Mucosa of rectum (tissue), 2 donors: ENCODE data around the gene KCNT2.
"Not testable (repeated sequence)": the region's sequence is repeated elsewhere in the genome, so short reads cannot be mapped to it uniquely, and the experiment has no call there.

Experiments
- H3K27ac ChIP-seq, 2 donors: one replicate each; pipeline ENCODE4 v1.7.0; 2013; ENCODE audit warnings: inconsistent platforms in 2 of 2, low read depth in 2 of 2, low read length in 2 of 2
- H3K27me3 ChIP-seq, 2 donors: one replicate each; pipeline ENCODE4 v1.7.0; 2013; ENCODE audit warnings: low read length in 2 of 2; ENCODE audit not compliant: control insufficient read depth in 2 of 2, insufficient read depth in 2 of 2
- H3K36me3 ChIP-seq, 2 donors: one replicate each; pipeline ENCODE4 v1.7.0; 2013; ENCODE audit warnings: low read length in 2 of 2; ENCODE audit not compliant: control insufficient read depth in 2 of 2, insufficient read depth in 2 of 2
- H3K4me1 ChIP-seq, 2 donors: one replicate each; pipeline ENCODE4 v1.7.0; 2013; ENCODE audit warnings: low read length in 2 of 2, mild to moderate bottlenecking in 1 of 2; ENCODE audit not compliant: control insufficient read depth in 2 of 2, insufficient read depth in 2 of 2
- H3K4me3 ChIP-seq, 2 donors: one replicate each; pipeline ENCODE4 v1.7.0; 2013; ENCODE audit warnings: low read length in 2 of 2
- H3K9ac ChIP-seq, 2 donors: one replicate each; pipeline ENCODE4 v1.7.0; 2013; ENCODE audit warnings: low read length in 2 of 2, low read depth in 1 of 2, mild to moderate bottlenecking in 1 of 2
- H3K9me3 ChIP-seq, 2 donors: one replicate each; pipeline ENCODE4 v1.7.0; 2013; ENCODE audit warnings: low read length in 2 of 2; ENCODE audit not compliant: control insufficient read depth in 2 of 2
- donor health status: healthy.
- donor health status: Normal muscosa, but diverticular disease.

The KCNT2 gene

DNA sequence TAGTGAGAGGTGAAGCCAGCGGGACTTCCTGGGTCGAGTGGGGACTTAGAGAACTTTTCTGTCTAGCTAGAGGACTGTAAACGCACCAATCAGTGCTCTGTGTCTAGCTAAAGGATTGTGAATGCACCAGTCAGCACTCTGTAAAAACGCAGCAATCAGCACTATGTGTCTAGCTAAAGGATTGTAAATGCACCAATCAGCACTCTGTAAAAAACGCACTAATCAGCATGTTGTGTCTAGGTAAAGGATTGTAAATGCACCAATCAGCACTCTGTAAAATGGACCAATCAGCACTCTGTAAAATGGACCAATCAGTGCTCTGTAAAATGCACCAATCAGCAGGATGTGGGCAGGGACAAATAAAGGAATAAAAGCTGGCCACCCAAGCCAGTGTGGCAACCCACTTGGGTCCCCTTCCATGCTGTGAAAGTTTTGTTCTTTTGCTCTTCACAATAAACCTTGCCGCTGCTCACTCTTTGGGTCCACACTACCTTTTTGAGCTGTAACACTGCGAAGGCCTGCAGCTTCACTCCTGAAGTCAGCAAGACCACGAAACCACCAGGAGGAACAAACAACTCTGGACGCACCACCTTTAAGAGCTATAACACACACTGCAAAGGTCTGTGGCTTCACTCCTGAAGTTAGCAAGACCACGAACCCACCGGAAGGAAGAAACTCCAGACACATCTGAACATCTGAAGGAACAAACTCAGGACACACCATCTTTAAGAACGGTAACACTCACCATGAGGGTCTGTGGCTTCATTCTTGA is 85.5 kb downstream of the KCNT2 start:
- H3K27me3 ChIP-seq, H3K4me3 ChIP-seq, H3K27ac ChIP-seq, H3K4me1 ChIP-seq, H3K36me3 ChIP-seq, H3K9me3 ChIP-seq, H3K9ac ChIP-seq: not testable (repeated sequence)

DNA sequence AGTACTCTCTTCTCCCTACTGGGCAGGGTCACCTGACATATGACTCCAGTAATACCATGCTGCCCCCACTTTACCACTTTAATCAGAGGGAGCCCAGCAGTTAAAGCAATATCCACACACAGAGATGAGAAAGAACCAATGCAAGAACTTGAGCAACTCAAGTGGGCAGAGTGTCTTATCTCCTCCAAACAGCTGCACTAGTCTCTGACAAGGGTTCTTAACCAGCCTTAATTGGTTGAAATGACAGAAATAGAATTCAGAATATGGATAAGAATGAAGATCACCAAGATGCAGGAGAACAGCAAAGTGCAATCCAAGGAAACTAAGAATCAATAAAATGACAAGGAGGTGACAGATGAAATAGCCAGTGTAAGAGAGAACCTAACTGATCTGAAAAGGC is 91.0 kb downstream of the KCNT2 start:
- H3K9me3 ChIP-seq: no peaks in the 10 kb centered on the region
- no peaks in the 10 kb centered on the region for H3K4me1 ChIP-seq
- no peaks in the 10 kb centered on the region for H3K36me3 ChIP-seq
- no peak overlapping the region for H3K9ac ChIP-seq
- no peak overlapping the region for H3K4me3 ChIP-seq
- no peak overlapping the region for H3K27ac ChIP-seq
- H3K27me3 ChIP-seq: no peaks in the 10 kb centered on the region

DNA sequence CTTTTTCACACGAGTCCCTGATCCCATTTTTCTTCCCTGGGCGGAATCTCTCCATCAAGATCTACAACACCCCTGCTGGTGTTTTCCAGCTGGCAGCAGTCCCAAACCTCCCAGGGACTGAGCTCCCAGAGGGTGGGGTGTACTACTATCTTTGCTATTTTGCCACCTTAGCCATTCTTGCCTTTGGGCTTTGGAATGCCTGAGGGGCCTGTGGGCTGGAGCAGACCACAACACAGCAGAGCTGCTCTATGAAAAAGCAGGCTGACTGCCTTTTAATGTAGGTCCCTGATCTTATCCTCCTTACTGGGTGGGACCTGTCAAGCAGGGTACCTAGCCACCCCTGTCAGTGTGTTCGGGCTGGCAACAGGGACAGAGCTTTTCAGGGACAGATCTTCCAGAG is 91.9 kb downstream of the KCNT2 start:
- Histone ChIP-seq H3K9ac (no peak overlapping the region), H3K4me1 (no peaks in the 10 kb centered on the region), H3K9me3 (no peaks in the 10 kb centered on the region), H3K36me3 (no peaks in the 10 kb centered on the region), H3K27ac (no peak overlapping the region), H3K4me3 (no peak overlapping the region), H3K27me3 (no peaks in the 10 kb centered on the region)

DNA sequence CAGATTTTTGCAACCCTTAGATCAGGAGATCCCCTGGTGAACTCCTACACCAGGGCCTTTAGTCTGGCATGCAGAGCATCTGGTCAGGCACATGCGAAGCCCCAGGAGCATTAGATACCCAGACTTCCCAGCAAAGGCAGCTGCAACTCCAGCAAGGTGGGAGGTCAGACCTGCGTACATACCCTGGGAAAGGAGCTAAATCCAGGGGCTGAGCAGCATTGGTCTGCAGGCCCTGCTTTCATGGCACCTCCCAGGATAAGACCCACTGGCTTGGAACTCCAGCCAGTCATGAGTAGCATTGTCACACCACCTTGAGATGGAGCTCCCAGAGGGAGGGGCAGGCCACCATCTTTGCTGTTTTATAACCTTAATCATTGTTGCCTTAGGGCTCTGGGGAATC is 92.3 kb downstream of the KCNT2 start:
- Histone ChIP-seq H3K4me1 (no peaks in the 10 kb centered on the region), H3K4me3 (no peak overlapping the region), H3K9ac (no peak overlapping the region), H3K9me3 (no peaks in the 10 kb centered on the region), H3K27me3 (no peaks in the 10 kb centered on the region), H3K27ac (no peak overlapping the region), H3K36me3 (no peaks in the 10 kb centered on the region)

DNA sequence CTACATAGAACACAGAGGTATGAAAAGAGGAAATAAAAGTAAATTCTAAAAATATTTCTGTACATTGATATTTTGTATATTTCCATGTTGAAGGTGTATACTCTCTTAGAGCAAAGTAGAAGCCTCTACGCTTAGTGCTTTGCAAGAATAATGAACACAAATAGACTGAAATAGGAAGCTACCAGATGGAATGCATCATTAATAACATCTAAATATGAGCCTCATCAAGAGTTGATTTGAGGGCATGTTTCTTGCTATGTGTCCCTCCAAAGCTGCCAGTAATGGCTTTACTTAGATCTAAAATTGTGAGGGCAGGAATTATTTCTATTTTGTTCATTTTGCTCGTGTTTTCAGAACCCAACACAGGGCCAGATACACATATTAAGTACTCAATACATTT is 94.4 kb downstream of the KCNT2 start:
- H3K36me3 ChIP-seq: no peaks in the 10 kb centered on the region

DNA sequence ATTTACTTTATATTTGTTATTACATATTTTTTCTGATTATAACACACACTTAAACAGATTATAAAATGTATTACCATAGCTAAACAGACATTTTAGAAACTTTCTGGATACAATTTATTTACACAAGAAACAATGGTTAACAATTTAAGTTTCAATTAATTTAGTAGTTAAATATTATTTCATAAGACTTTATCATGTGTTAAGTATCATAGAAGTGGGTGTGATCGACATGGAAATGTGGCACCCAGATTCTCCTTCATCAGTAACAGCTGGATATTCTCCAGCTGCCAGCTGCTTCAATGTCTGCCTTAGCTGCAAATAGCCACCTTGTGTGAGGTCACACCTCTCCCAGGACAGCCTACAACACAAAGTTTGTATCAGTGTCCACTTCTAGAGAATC is 97.8 kb downstream of the KCNT2 start:
- H3K36me3 ChIP-seq: no peaks in the 10 kb centered on the region
- no peak overlapping the region for H3K9ac ChIP-seq
- H3K27ac ChIP-seq: no peak overlapping the region
- H3K4me1 ChIP-seq: no peaks in the 10 kb centered on the region
- H3K9me3 ChIP-seq: no peaks in the 10 kb centered on the region
- H3K4me3 ChIP-seq: no peak overlapping the region
- H3K27me3 ChIP-seq: no peaks in the 10 kb centered on the region

More for the DNA sequence above, 94.4 kb downstream of the KCNT2 start:
- Histone ChIP-seq H3K9me3 (no peaks in the 10 kb centered on the region), H3K4me3 (no peak overlapping the region), H3K4me1 (no peaks in the 10 kb centered on the region), H3K9ac (no peak overlapping the region), H3K27me3 (no peaks in the 10 kb centered on the region), H3K27ac (no peak overlapping the region)

DNA sequence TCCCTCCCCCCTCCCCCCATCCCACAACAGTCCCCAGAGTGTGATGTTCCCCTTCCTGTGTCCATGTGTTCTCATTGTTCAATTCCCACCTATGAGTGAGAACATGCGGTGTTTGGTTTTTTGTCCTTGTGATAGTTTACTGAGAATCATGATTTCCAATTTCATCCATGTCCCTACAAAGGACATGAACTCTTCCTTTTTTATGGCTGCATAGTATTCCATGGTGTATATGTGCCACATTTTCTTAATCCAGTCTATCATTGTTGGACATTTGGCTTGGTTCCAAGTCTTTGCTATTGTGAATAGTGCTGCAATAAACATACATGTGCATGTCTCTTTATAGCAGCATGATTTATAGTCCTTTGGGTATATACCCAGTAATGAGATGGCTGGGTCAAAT is 104.0 kb downstream of the KCNT2 start:
- H3K27ac ChIP-seq: not testable (repeated sequence)

DNA sequence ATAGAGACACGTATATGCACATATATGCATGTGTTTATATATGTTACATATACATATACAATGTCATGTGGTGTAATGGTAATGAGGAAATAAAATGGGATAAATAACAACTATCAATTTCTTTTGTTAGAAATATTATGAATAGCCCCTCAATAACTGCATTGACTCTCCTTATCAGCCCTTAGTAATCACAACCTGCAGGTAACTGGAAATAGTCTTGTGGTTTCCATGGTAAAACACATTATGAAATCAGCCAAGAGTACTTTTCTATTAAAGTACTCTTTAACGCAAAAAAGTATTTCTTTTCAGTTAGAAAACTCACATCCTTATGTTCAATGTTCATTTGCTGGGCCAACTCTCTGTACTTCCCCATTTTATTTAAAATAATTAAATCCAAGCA is 105.8 kb downstream of the KCNT2 start:
- Histone ChIP-seq H3K9me3 (no peaks in the 10 kb centered on the region), H3K4me1 (no peaks in the 10 kb centered on the region), H3K27me3 (no peaks in the 10 kb centered on the region), H3K27ac (no peak overlapping the region), H3K9ac (no peak overlapping the region), H3K4me3 (no peak overlapping the region), H3K36me3 (no peaks in the 10 kb centered on the region)

More for the DNA sequence above, 104.0 kb downstream of the KCNT2 start:
- H3K4me1 ChIP-seq, H3K36me3 ChIP-seq, H3K9ac ChIP-seq, H3K9me3 ChIP-seq, H3K4me3 ChIP-seq, H3K27me3 ChIP-seq: not testable (repeated sequence)

DNA sequence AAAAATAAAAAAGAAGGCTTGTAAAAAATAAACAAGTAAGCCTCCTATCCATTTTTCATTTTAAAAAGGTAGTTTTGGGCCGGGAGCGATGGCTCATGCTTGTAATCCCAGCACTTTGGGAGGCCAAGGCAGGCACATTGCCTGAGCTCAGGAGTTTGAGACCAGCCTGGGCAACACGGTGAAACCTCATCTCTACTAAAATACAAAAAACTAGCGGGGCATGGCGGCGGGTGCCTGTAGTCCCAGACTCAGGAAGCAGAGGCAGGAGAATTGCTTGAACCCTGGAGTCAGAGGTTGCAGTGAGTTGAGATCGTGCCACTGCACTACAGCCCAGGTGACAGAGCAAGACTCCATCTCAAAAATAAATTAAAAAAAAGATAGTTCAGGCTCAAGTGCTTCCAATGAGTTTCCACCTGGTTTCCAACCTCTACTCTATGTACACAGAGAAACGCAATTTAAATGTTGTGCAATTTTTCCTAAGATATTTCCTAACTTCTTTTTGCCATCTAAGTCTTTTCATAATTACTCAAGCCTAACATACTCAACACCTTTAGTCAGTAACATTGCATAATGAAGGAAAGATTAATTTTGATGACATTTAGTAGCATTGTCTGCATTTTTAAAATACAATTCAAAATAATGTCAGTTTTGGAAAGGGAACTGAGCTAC is 106.3 kb downstream of the KCNT2 start:
- Histone ChIP-seq H3K36me3 (no peaks in the 10 kb centered on the region), H3K27me3 (no peaks in the 10 kb centered on the region), H3K9me3 (no peaks in the 10 kb centered on the region), H3K4me3 (no peak overlapping the region), H3K27ac (no peak overlapping the region), H3K4me1 (no peaks in the 10 kb centered on the region), H3K9ac (no peak overlapping the region)

DNA sequence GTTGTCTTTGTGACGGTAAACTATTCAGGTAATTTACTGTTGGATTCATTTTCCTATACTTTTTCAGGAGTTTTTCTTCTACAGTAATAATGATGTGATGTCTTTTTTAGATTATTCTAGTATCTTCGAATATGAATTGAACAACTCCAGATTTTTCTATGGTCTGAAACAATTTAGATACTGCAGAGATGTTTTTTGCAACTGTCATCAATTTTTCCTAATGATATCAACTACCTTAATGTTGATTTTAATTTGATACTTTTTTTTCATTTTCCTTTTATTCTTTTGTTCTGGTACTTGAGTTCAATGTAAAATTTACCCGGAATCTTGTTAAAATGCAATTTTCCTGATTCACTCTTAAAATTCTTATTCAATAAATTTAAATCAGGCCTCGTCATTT is 110.4 kb downstream of the KCNT2 start:
- Histone ChIP-seq H3K4me1 (no peaks in the 10 kb centered on the region), H3K4me3 (no peak overlapping the region), H3K36me3 (no peaks in the 10 kb centered on the region), H3K27me3 (no peaks in the 10 kb centered on the region), H3K27ac (no peak overlapping the region), H3K9me3 (no peaks in the 10 kb centered on the region), H3K9ac (no peak overlapping the region)
